ENCODE measurements around the gene FKBP1A.

DNA sequence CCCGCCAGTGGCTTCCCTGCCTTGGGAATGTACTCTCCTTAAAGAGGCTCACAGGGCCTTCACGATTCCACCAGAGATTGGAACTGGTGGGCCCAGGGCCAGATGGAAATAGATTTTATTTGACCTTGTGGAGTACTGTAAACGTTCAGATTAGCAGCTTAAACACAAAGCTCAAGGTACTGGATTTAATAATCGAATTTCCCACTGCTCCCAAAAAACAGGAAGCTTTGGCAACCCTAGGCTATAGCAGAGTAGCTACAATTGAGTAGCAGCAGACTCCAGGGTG, 71.3 kb downstream of the FKBP1A start:
- TF ChIP-seq POLR2AphosphoS5 (IDR thresholded peaks at IDR 0.05; ENCODE audit: low read depth, low read length): no peak
- TF ChIP-seq POLR2A (IDR thresholded peaks at IDR 0.05; ENCODE audit: low read depth, low read length): no peak
- TF ChIP-seq TAF1 (IDR thresholded peaks at IDR 0.05; ENCODE audit: borderline replicate concordance, low read depth, low read length): no peak

All from GM12892 (cell line).